ENCODE data around the gene ADAM8.
"Not testable (repeated sequence)": the region's sequence is repeated elsewhere in the genome, so short reads cannot be mapped to it uniquely, and the experiment has no call there.

The ADAM8 gene

DNA sequence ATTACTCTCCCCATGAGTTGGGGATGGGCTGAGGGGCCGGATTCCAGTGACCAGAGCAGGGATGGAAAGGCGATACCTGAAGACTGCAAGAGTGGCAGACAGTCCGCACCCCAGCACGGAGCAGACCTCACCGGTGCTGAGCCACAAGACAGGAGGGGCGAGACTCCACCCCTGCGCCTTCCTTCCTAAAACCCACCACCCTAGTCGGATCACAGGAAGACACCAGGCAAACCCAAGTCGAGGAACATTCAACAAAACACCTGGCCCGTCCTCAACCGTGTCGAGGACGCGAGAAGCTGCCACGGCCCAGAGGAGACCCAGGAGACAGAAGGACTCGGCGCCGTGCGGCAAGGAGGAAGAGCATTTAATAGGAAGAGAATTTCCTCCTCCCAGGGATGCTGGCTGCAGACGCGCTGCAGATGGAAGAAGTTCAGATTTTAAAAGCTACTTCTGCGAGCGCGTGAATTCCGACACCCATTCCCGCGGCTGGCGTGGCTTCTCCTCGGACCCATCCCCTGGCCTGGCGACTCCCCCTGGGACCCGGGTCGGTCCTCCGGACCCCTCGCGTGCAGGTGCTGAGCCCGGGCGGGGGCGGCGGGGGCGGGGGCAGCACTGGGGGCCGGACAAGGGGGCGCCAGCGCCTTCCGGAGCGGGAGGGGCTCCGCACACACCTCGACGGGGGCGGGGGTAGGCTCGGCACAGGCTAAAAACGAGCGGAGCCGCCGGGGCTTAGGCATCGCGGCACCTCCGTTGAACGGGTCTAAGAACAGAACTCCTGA, 47.2 kb downstream of the ADAM8 start:
- DNase-seq, result no peak

DNA sequence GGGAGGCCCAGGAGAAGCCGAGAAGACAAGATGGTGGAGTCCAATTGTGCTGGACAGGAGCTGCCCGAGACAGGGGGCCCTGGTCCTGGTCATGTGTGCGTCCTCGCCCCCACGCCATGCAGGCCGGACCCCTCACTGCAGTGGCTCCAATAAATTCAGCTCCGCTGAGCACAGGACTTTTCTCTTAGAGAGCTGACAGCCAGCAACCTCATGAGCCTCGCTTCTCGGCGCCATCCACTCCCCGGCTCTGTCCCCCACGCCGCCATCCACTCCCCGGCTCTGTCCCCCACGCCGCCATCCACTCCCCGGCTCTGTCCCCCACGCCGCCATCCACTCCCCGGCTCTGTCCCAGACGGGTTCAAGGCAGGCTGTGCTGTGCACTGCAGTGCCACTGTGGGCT, 49.4 kb downstream of the ADAM8 start:
- DNase-seq, result no peak

DNA sequence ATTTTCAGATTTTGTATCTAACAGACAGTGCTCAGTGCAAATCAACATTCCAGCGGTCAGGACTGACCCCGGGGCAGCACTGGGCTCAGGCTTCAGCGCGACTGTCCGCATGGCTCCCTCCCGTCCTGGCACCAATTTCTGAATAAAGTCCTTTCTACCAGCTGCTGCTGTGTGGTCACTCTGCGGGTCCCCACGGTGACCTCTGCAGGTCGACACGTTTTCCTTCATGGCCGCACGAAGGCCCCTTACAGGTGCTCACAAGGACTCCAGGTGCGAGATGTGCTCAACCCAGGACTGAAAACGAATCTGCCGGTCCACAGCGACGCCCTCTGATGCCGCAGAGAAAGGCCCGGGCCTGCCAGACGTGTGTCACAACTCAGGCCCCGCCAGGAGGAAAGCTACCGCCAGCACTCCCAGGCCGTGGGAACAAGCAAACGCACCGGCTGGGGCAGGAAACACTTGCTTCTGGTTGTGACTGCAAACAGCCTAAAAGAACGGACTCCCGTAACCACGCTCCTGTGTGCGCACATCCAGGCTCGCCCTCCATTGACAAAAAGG, 50.3 kb downstream of the ADAM8 start:
- no peak for DNase-seq

DNA sequence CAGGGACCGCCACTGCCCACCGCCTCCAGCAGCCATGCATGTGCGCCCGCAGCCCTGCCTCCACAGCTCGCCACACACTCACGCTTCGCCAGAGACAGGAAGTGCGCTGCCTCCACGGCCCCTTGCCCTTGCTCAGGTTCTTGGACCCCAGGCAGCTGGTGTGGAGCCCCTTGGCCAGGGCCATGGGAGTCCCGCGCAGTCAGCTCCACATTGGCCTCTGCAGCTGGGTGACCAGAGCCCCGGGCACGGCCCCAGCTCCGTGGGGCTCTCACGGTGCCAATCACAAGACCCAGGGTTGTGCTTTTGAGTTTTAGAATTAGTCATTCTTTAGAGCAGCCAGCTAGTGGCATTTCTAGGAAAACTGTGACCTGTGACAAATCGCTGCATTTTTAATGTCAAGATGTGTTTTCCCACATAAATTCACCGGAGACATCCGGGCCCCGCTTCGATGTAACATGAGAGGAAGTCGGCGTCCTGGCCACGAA, 50.9 kb downstream of the ADAM8 start:
- DNase-seq, result peak; percentile 37

DNA sequence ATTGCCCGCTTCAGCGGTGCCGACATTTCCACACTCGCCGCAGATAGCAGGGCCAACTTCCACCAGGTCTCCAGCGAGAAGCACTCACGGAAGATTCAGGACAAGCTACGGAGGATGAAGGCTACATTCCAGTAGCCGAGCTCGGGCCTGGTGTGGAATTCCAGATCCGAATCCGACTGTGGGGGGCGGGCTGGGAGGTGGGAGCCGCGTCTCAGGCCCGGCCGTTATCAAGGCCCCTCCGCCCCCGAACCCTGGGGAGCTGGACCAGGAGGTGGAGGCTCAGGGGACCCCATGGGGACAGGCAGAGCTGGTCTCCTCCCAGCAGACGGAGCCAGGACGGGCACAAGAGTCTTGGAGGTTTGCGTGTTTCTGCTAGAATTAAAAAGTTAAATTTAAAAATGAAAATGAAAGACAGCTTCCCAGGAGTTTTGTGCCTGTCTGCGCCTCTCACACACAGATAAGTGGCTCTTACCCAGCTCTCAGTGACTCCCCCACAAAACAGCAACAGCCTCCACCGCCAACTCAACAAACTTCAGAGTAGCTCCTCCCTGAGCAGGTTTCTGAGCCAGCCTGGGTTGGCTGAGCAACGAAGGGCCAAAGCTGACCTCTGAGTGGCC, 51.8 kb downstream of the ADAM8 start:
- DNase-seq, result peak; percentile 94

DNA sequence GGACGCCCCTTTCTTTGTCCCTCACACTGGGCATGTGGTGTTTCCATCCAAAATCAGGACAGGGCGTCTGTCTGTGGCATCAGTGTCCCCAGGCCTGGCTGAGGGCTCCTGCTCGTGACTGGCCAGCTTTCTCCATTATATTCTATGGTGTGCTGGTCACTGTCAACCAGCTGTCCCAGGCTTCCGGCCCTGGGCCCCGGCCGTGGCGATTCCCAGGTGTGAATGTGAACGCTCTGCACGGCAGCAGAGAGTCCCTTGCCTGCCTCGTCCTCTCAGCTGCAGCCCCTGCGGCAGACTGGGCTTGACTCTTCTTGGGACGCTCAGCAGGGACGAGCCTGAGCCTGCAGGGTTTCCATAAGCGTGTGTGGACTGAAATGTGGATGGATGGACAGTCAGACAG, 52.6 kb downstream of the ADAM8 start:
- DNase-seq, result no peak

DNA sequence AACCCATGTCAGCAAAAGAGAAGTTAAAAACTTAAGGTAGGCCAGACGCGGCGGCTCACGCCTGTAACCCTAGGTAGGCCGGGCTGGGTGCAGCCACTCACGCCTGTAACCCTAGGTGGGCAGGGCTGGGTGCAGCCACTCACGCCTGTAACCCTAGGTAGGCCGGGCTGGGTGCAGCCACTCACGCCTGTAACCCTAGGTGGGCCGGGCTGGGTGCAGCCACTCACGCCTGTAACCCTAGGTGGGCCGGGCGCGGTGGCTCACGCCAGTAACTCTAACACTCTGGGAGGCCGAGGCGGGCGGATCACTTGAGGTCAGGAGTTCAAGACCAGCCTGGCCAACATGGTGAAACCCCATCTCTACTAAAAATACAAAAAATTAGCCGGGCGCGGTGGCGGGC, 54.9 kb downstream of the ADAM8 start:
- DNase-seq, result not testable (repeated sequence)

DNA sequence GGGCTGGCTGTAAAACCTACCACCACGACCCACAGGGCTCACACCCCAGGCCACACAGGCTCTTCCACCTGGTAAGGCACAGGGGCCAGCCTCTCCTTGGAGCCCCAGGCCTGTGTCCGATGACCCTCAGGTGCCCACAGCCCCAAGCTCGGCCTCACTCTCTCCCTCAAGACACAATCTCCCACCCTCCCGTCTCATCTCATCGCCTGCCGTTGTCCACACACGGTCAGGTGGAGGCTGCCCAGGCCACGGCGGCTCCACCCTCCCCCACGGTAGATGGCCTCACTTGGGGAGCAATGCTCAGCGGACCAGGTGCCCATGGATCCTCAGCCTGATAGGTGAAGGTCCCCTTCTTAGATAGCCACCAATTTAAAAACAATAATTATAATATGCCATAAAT, 55.3 kb downstream of the ADAM8 start:
- no peak for DNase-seq

DNA sequence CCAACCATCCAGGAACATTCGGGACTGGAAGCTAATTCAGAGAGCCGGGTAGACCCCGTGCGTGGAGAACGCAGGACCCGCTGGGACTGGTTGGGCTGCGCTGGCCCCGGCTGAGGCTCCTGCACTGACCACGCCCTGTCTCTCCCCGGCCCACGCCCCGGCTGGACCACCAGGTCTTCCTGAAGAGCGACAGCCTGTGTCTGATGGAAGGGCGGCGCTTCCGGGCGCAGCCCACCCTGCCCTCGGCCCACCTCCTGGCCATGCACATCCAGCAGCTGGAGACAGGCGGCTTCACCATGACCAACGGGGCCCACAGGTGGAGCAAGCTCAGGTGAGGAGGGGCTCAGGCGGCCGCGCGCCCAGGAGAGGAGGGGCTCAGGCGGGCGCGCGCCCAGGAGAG, 56.9 kb downstream of the ADAM8 start:
- DNase-seq, result no peak

DNA sequence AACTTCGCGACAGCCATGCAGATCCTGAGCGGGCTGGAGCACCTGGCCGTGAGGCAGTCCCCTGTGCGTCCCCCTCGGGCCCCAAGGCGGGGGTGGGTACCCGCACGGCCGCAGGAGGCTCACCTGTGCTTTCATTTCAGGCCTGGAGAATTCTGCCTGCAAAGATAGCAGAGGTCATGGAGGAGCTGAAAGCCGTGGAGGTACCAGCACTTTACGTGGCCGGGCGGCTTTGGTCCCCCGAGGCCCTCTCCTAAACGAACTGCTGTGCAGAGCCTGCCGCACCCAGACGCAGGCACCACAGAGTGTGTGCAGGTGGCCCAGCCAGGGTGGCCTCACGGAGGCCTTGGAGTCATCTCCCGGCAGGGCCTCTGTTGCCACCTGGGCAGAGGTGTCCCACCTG, 57.8 kb downstream of the ADAM8 start:
- no peak for DNase-seq

DNA sequence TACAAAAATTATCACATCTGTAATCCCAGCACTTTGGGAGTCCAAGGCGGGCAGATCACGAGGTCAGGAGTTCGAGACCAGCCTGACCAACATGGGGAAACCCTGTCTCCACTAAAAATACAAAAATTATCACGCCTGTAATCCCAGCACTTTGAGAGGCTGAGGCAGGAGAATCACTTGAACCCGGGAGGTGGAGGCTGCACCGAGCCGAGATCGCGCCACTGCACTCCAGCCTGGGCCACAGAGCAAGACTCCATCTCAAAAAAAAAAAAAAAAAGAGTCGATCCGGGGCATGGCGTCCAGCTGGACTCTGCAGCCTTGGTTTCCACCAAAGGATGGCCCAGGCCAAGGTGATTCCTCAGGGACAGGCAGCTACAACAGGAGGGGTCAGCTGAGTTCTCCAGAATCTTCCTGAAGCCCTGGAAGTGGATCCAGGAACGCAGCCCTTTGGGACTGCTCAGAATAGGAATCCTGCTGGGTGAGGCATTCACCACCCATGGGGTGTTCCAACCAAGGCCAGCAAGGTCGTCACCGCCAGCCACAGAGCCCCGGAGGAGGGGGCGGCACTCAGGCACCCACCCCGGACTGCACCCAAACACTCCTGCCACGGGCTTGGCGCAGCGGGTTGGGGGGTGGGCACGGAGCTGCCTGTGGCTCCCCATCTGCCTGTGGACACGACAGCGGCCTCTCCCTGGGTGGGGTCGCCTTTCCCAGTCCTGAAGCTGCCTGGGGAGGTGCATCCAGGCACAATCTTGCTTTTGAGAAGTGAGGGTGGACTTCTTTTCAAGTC, 58.7 kb downstream of the ADAM8 start:
- no peak for DNase-seq

DNA sequence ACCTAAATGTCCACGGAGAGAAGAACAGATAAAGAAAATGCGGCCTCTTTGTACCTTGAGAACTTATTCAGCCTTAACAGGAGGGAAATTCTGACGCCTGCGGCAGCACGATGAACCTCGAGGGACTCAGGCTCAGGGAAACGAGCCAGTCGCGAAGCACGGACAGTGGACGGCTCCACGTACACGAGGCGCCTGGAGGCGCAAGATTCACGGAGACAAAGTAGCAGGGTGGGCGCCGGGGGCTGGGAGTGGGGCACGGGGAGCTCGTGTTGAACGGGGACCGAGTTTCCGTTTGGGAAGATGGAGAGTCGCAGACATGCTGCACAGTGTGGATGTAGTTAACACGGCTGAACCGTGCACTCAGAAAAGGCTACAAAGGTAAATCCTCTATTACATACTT, 59.9 kb downstream of the ADAM8 start:
- no peak for DNase-seq

DNA sequence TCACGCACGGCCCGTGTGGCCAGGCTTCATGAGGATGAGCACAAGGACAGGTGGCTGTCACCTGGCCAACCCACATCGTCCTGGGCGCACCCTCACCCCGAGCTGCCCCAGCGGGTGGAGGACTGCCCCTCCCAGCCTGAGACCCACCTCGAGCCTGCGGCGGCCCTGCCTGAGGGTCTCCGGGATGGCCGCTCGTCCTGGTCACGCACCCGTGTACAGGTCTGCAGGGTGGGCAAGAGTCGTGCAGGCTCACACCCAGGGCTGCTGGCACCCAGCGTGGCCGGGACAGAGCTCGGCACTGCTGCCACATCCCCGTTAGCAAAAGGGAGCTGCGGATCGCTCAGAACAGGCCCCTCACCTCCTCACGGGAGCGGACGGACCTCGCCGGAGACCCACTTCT, 61.1 kb downstream of the ADAM8 start:
- no peak for DNase-seq

DNA sequence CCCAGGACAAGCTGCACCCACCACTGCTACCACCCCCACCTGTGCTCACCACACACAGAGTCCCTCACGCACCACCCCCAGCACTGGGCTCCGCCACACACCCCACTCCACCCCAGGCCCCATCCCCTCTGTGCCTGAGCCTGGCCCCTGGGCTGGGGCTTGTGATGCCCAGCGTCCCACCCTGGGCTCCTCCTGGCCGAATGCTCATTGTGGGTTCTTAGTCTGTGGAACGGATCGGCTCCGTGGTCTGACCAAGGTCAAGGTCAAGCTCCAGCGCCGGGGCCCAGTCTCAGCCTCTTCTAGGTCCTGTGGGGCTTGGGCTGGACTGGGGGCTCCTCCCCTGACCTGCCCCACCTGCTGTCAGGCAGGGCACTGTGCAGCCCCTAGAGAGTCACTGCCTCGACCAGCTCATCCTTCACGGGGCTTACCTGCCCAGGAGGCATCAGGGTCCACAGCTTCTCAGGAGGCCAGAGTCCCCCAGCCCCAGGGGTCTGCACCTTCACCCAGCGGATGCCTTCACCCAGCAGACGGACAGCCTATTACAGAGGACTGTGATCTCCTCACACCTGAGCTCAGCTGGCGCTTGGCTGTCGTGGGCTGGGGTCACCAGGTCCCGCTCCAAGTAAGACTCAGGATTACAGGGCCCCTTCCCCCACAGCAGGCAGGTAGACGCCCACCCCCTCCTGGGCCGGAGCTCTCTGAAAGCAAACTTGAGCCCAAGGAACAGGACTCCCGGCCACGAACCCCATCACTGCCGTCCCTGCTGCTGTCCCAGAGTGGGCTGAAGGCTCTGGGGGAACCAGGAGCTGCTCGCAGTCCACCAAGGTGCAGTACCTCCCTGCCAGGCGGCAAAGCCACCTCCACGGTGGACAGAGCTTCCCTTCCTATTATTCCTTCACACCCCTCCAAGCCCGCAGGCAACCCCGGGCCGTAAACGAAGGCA, 61.9 kb downstream of the ADAM8 start:
- DNase-seq, result no peak

DNA sequence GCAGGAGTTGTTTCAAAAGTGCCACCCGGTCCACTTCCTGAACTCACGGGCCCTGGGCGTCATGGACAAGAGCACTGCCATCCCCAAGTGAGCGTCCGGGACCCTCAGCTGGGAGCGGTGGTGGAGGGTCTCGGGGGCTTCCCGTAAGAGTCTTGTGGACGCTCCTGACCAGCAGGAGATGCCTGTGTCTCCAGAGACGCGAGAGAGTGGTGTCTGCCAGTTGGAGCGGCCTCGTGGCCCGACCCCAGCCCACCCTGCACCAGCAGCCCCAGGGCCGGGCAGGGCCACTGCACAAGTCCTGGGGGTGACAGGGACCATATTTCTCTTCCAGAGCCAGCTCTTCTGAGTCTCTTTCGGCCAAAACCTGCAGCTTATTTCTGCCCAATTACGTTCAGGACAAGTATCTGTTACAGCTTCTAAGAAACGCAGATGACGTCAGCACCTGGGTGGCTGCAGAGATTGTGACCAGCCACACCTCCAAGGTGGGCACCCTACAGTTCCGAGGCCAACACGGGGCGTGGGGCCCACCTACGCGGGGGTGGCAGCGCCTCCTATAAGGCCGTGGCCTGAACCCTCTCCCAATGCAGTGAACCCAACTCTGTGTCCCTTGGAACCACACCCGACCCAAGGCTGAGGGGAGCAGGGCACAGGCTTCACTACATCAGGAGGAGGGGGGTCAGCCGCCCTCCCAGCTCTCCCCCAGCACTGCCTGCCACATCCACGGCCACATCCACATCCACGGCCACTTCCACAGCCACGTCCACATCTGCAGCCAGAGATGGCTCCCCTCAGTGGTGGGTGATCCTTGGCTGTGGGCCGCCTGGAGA, 62.8 kb downstream of the ADAM8 start:
- DNase-seq, result no peak

DNA sequence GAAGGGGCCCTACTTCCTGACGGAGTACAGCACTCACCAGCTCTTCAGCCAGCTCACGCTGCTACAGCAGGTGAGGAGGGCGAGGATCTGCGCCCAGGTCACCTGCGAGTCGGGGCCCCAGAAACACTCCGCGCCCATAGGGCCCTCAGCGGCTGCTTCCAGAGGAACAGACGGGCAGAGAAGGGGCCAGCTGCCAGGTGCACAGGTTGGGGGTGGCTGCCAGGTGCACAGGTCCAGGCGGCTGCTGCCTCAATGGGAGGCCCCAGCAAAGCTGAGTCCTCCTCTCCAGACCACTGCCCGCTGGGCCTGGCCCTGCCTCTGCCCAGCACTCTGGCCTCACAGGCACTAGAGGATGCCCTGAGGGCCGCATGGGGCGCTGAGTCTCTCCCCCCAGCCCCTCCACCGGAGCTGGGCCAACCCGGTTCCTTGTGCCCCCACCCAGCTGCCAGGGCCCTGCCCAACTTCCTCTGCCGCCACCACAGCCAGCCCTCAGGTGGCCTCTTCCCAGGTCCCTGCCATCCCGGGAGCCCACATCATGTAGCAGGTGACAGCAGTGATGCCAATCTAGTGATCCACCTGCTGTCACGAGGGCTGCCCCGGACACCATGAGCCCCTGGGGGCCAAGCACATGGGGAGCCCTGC, 63.7 kb downstream of the ADAM8 start:
- no peak for DNase-seq

Data from OCI-M1 (cell line).